Measurements from ENCODE around the gene ZNF771. TPM values are rescaled to one million over a fixed set of nuclear protein-coding genes. Genes with fewer than 3 reads are reported as not detected.

The ZNF771 gene
- total and polyA plus RNA-seq, 9 of the 15 experiments (the other 6 are each of a cell fraction or from before 2014, with no cell fraction given) = 1.5 to 12.6 (median 4.4) TPM

GRCh38 chr16:30429418-30429677 is 21.9 kb downstream of the ZNF771 start (continued):
- TF ChIP-seq, protein P1, sequence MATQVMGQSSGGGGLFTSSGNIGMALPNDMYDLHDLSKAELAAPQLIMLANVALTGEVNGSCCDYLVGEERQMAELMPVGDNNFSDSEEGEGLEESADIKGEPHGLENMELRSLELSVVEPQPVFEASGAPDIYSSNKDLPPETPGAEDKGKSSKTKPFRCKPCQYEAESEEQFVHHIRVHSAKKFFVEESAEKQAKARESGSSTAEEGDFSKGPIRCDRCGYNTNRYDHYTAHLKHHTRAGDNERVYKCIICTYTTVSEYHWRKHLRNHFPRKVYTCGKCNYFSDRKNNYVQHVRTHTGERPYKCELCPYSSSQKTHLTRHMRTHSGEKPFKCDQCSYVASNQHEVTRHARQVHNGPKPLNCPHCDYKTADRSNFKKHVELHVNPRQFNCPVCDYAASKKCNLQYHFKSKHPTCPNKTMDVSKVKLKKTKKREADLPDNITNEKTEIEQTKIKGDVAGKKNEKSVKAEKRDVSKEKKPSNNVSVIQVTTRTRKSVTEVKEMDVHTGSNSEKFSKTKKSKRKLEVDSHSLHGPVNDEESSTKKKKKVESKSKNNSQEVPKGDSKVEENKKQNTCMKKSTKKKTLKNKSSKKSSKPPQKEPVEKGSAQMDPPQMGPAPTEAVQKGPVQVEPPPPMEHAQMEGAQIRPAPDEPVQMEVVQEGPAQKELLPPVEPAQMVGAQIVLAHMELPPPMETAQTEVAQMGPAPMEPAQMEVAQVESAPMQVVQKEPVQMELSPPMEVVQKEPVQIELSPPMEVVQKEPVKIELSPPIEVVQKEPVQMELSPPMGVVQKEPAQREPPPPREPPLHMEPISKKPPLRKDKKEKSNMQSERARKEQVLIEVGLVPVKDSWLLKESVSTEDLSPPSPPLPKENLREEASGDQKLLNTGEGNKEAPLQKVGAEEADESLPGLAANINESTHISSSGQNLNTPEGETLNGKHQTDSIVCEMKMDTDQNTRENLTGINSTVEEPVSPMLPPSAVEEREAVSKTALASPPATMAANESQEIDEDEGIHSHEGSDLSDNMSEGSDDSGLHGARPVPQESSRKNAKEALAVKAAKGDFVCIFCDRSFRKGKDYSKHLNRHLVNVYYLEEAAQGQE (IDR thresholded peaks at IDR 0.05; ENCODE audit: borderline replicate concordance) = no peak
- TF ChIP-seq, protein P1 (CRISPR knock-in tag; IDR thresholded peaks at IDR 0.05; ENCODE audit: low read depth) = no peak
- TF ChIP-seq ZBTB40 (IDR thresholded peaks at IDR 0.05) (peak; percentile 52; the same call in 1 of the 2 replicates), ZBTB40 (CRISPR knock-in tag; IDR thresholded peaks at IDR 0.05) (no peak)

Data from K562 (cell line).